Neural progenitor cell (in vitro differentiated cells): Measurements from ENCODE around the gene BTRC.

Experiments
- CTCF ChIP-seq: fragments of 200-600 bp; sonication (generic); IDR thresholded peaks from 2 replicates; pipeline ENCODE4 v1.5.1; 2017; ENCODE audit warnings: antibody characterized with exemption, mild to moderate bottlenecking
- EZH2 ChIP-seq: fragments of 200-600 bp; sonication (generic); IDR thresholded peaks from 2 replicates; pipeline ENCODE4 v1.6.1; 2017; ENCODE audit warnings: antibody characterized with exemption, mild to moderate bottlenecking, moderate library complexity

GRCh38 chr10:101453791-101454718, 100.1 kb downstream of the BTRC start:
- no peak for TF ChIP-seq CTCF
- no peak for TF ChIP-seq EZH2
